ENCODE data around the gene SUSD5. TPM values are rescaled to one million over a fixed set of nuclear protein-coding genes. Genes with fewer than 3 reads are reported as not detected.
"Not testable (repeated sequence)": the region's sequence is repeated elsewhere in the genome, so short reads cannot be mapped to it uniquely, and the experiment has no call there.

SUSD5 gene
- total RNA-seq, 4 donors from 2014 or later: 2.6 to 11.8 (median 6.9) TPM

GRCh38 chr3:33186524-33187367, 31.9 kb downstream of the SUSD5 start:
- H3K4me3 ChIP-seq: no peak overlapping the region
- no peaks in the 10 kb centered on the region for H3K27me3 ChIP-seq
- no peaks in the 10 kb centered on the region for H3K36me3 ChIP-seq
- no peak for DNase-seq
- intact Hi-C loops (cut with DNase I; ENCODE audit: low total_unique reads): no loop called here
- no peak overlapping the region for H3K27ac ChIP-seq
- H3K9me3 ChIP-seq: no peaks in the 10 kb centered on the region
- H3K4me1 ChIP-seq: no peaks in the 10 kb centered on the region
- TF ChIP-seq CTCF (IDR thresholded peaks at IDR 0.05) (no peak), POLR2A (IDR thresholded peaks at IDR 0.05) (no peak)

- no peak overlapping the region for H3K27ac ChIP-seq
- DNase-seq: no peak
Observed at GRCh38 chr3:33184863-33185262, 33.7 kb downstream of the SUSD5 start.

GRCh38 chr3:33181641-33182040, 37.0 kb downstream of the SUSD5 start:
- DNase-seq; H3K4me3 ChIP-seq; H3K4me1 ChIP-seq; H3K27ac ChIP-seq; intact Hi-C loops (cut with DNase I; ENCODE audit: low total_unique reads); H3K36me3 ChIP-seq; H3K27me3 ChIP-seq; H3K9me3 ChIP-seq: not testable (repeated sequence)

More at GRCh38 chr3:33184863-33185262, 33.7 kb downstream of the SUSD5 start:
- H3K4me3 ChIP-seq: no peak overlapping the region
- H3K9me3 ChIP-seq: no peaks in the 10 kb centered on the region
- TF ChIP-seq CTCF (IDR thresholded peaks at IDR 0.05): no peak
- no peak for TF ChIP-seq POLR2A (IDR thresholded peaks at IDR 0.05)
- no peaks in the 10 kb centered on the region for H3K27me3 ChIP-seq
- H3K4me1 ChIP-seq: no peaks in the 10 kb centered on the region
- no peaks in the 10 kb centered on the region for H3K36me3 ChIP-seq
- intact Hi-C loops (cut with DNase I; ENCODE audit: low total_unique reads): no loop called here

- TF ChIP-seq POLR2A (IDR thresholded peaks at IDR 0.05) (no peak), CTCF (IDR thresholded peaks at IDR 0.05) (no peak)
- intact Hi-C loops (cut with DNase I; ENCODE audit: low total_unique reads): no loop called here
- no peaks in the 10 kb centered on the region for H3K9me3 ChIP-seq
- H3K27ac ChIP-seq: no peak overlapping the region
- DNase-seq: no peak
- H3K4me3 ChIP-seq: no peak overlapping the region
- no peaks in the 10 kb centered on the region for H3K36me3 ChIP-seq
- no peaks in the 10 kb centered on the region for H3K4me1 ChIP-seq
- H3K27me3 ChIP-seq: no peaks in the 10 kb centered on the region
Observed at GRCh38 chr3:33181229-33181628, 37.4 kb downstream of the SUSD5 start.

GRCh38 chr3:33179132-33179531, 39.5 kb downstream of the SUSD5 start:
- no peak overlapping the region for H3K4me3 ChIP-seq
- H3K27ac ChIP-seq: no peak overlapping the region
- H3K36me3 ChIP-seq: no peaks in the 10 kb centered on the region
- intact Hi-C loops (cut with DNase I; ENCODE audit: low total_unique reads): no loop called here
- H3K9me3 ChIP-seq: no peaks in the 10 kb centered on the region
- TF ChIP-seq CTCF (IDR thresholded peaks at IDR 0.05) (no peak), POLR2A (IDR thresholded peaks at IDR 0.05) (no peak)
- no peaks in the 10 kb centered on the region for H3K27me3 ChIP-seq
- no peaks in the 10 kb centered on the region for H3K4me1 ChIP-seq
- no peak for DNase-seq

Measured in uterus (tissue), 4 donors.